Lower leg skin (tissue), 4 donors: ENCODE measurements around the gene NRIP2. TPM values are rescaled to one million over a fixed set of nuclear protein-coding genes. Genes with fewer than 3 reads are reported as not detected.

Source experiments
- DNase-seq, 2 donors: peaks; one replicate each; pipeline ENCODE4 v3.0.0-alpha.2; 2019; ENCODE audit warnings: low spot score in 2 of 2
- H3K4me3 ChIP-seq: fragments of 200-600 bp; sonication (generic); 2 replicates; pipeline ENCODE4 v1.5.1; 2017; ENCODE audit warnings: mild to moderate bottlenecking, low read depth; ENCODE audit not compliant: poor library complexity, severe bottlenecking
- CTCF ChIP-seq, 3 donors: fragments of 450-650 bp; IDR thresholded peaks; one replicate each; pipeline ENCODE4 v1.5.1; 2016; ENCODE audit warnings: antibody characterized with exemption in 3 of 3, mild to moderate bottlenecking in 3 of 3, moderate library complexity in 2 of 3
- POLR2A ChIP-seq, 2 donors: fragments of 450-650 bp; IDR thresholded peaks; one replicate each; pipeline ENCODE4 v1.6.1; 2016 to 2017; ENCODE audit warnings: antibody characterized with exemption in 2 of 2, mild to moderate bottlenecking in 1 of 2, moderate library complexity in 1 of 2
- WGBS, 2 donors: methylation state at CpG; one replicate each; pipeline ENCODE4 v1.1.5; 2018; 5-methylcytosine and 5-hydroxymethylcytosine counted together
- intact Hi-C: fragments of 100-400 bp; cut with DNase I; formaldehyde crosslinking; loops from one replicate; pipeline ENCODE4 v1.15.0; 2023; ENCODE audit warnings: low total_unique reads
- total RNA-seq, 4 donors: library from RNA; depleted of rRNA; stranded (reverse); fragments of >200 nt; gene quantifications; one replicate each; pipeline ENCODE4 v1.1.0, GENCODE V29; 2016

NRIP2 gene
- total RNA-seq, 4 donors from 2014 or later, result 0.17 to 1.9 (median 0.79) TPM

GRCh38 chr12:2806700-2807099 is 28.1 kb downstream of the NRIP2 start:
- H3K4me3 ChIP-seq, result no peak overlapping the region
- no peak for DNase-seq
- 92 to 93% methylated on average over 6 of the region's 6 CpGs for WGBS, 2 donors
- TF ChIP-seq POLR2A (IDR thresholded peaks at IDR 0.05) (no peak), CTCF (IDR thresholded peaks at IDR 0.05) (no peak)
- intact Hi-C loops, result no loop called here

- intact Hi-C loops, result no loop called here
- WGBS, 2 donors, result 45 to 46% methylated on average over 2 of the region's 2 CpGs
- H3K4me3 ChIP-seq, result no peak overlapping the region
- DNase-seq, result no peak
- TF ChIP-seq CTCF (IDR thresholded peaks at IDR 0.05), result no peak
- no peak for TF ChIP-seq POLR2A (IDR thresholded peaks at IDR 0.05)
These were observed 29.7 kb downstream of the NRIP2 start for GRCh38 chr12:2805143-2805520.

GRCh38 chr12:2804393-2805142 is 30.3 kb downstream of the NRIP2 start:
- TF ChIP-seq POLR2A (IDR thresholded peaks at IDR 0.05) (no peak), CTCF (IDR thresholded peaks at IDR 0.05) (no peak)
- no peak overlapping the region for H3K4me3 ChIP-seq
- WGBS, 2 donors, result 63 to 64% methylated on average over 5 of the region's 5 CpGs
- intact Hi-C loops, result no loop called here
- DNase-seq, result no peak

- H3K4me3 ChIP-seq, result no peak overlapping the region
- WGBS, 2 donors, result 75 to 77% methylated on average over 7 of the region's 7 CpGs
- intact Hi-C loops, result no loop called here
- no peak for TF ChIP-seq CTCF (IDR thresholded peaks at IDR 0.05)
- no peak for TF ChIP-seq POLR2A (IDR thresholded peaks at IDR 0.05)
- DNase-seq, result no peak
These were observed 31.0 kb downstream of the NRIP2 start for GRCh38 chr12:2803635-2804392.

- intact Hi-C loops, result no loop called here
These were observed 33.6 kb downstream of the NRIP2 start for GRCh38 chr12:2801044-2801783.

More at GRCh38 chr12:2801044-2801783, 33.6 kb downstream of the NRIP2 start:
- 62 to 67% methylated on average over 16 of the region's 16 CpGs for WGBS, 2 donors
- DNase-seq, result no peak
- TF ChIP-seq CTCF (IDR thresholded peaks at IDR 0.05), result no peak
- TF ChIP-seq POLR2A (IDR thresholded peaks at IDR 0.05), result no peak
- H3K4me3 ChIP-seq, result no peak overlapping the region
